Caco-2 (cell line): ENCODE results near the gene MYL7. TPM values are rescaled to one million over a fixed set of nuclear protein-coding genes. Genes with fewer than 3 reads are reported as not detected.

Experiments used
- BruUV-seq: library from RNA; stranded (reverse); fragments of 400-500 nt; replicated peaks from 2 replicates; lab custom pipeline; 2021; lab: Mats Ljungman, UMichigan
- CTCF ChIA-PET: fragments of 300-600 bp; sonication (Branson Sonifier 250); formaldehyde crosslinking; loops from one replicate; lab custom pipeline; 2022; ENCODE audit warnings: antibody characterized with exemption; lab: Charles Lee
- POLR2A ChIA-PET: fragments of 300-600 bp; sonication (Branson Sonifier 250); formaldehyde crosslinking; loops from one replicate; lab custom pipeline; 2022; ENCODE audit warnings: antibody characterized with exemption; lab: Charles Lee
- DNase-seq, 2 experiments: peaks; one replicate each; pipeline versions ENCODE4 v3.0.0 to v3.0.0-alpha.2; 2020 to 2022
- H3K27me3 ChIP-seq: replicated peaks from 2 replicates; pipeline ENCODE4 v1.6.0; 2011; ENCODE audit warnings: low read length; ENCODE audit not compliant: control insufficient read depth, insufficient read depth
- H3K36me3 ChIP-seq: 2 replicates; pipeline ENCODE4 v1.5.1; 2011; ENCODE audit warnings: low read length; ENCODE audit not compliant: control insufficient read depth, insufficient read depth
- H3K4me1 ChIP-seq: fragments of 250-450 bp; sonication (Bioruptor Pico); 2 replicates; pipeline ENCODE4 v1.5.1; 2020; ENCODE audit warnings: mild to moderate bottlenecking
- H3K4me3 ChIP-seq: 2 replicates; pipeline ENCODE4 v1.5.1; 2011; ENCODE audit warnings: low read depth, mild to moderate bottlenecking, control low read depth, low read length
- H3K9me3 ChIP-seq: fragments of 250-450 bp; sonication (Bioruptor Pico); 2 replicates; pipeline ENCODE4 v1.5.1; 2020; ENCODE audit warnings: mild to moderate bottlenecking, moderate library complexity
- H3K27ac Mint-ChIP-seq: one replicate; pipeline ENCODE4 v1.8.0; 2022; ENCODE audit warnings: mixed read lengths; ENCODE audit not compliant: unreplicated experiment
- H3K27me3 Mint-ChIP-seq: one replicate; pipeline ENCODE4 v1.8.0; 2022; ENCODE audit warnings: mixed read lengths; ENCODE audit not compliant: insufficient read depth, unreplicated experiment
- H3K36me3 Mint-ChIP-seq: one replicate; pipeline ENCODE4 v1.8.0; 2022; ENCODE audit warnings: mild to moderate bottlenecking, mixed read lengths; ENCODE audit not compliant: insufficient read depth, unreplicated experiment
- H3K4me1 Mint-ChIP-seq: one replicate; pipeline ENCODE4 v1.8.0; 2022; ENCODE audit warnings: low read depth, mixed read lengths; ENCODE audit not compliant: unreplicated experiment
- H3K4me3 Mint-ChIP-seq: one replicate; pipeline ENCODE4 v1.8.0; 2022; ENCODE audit warnings: mild to moderate bottlenecking, moderate library complexity, mixed read lengths; ENCODE audit not compliant: unreplicated experiment
- H3K9me3 Mint-ChIP-seq: one replicate; pipeline ENCODE4 v1.8.0; 2022; ENCODE audit warnings: mixed read lengths; ENCODE audit not compliant: unreplicated experiment
- intact Hi-C: fragments of 100-400 bp; cut with micrococcal nuclease; formaldehyde crosslinking; loops from one replicate; pipeline ENCODE4 v1.10.0; 2022; ENCODE audit not compliant: unreplicated experiment
- total RNA-seq: library from RNA; stranded (reverse); gene quantifications from 2 replicates; pipeline ENCODE4 v1.2.3, GENCODE V29; 2022
- TF ChIP-seq, protein P1 (sequence below), 2 experiments: fragments of 200-600 bp in 1 of 2; IDR thresholded peaks; 1 replicate in 1 of 2; 2 replicates in 1 of 2; pipeline versions ENCODE4 v1.5.1 to v1.8.0; 2011 to 2022; ENCODE audit warnings: antibody characterized with exemption in 1 of 2, control low read depth in 1 of 2, inconsistent platforms in 1 of 2, low read depth in 1 of 2, low read length in 1 of 2, mild to moderate bottlenecking in 1 of 2, moderate library complexity in 1 of 2; ENCODE audit not compliant: insufficient read depth in 1 of 2, severe bottlenecking in 1 of 2, unreplicated experiment in 1 of 2

The MYL7 gene
- total RNA-seq, 1 experiment from 2014 or later, result 16.2 TPM

DNA sequence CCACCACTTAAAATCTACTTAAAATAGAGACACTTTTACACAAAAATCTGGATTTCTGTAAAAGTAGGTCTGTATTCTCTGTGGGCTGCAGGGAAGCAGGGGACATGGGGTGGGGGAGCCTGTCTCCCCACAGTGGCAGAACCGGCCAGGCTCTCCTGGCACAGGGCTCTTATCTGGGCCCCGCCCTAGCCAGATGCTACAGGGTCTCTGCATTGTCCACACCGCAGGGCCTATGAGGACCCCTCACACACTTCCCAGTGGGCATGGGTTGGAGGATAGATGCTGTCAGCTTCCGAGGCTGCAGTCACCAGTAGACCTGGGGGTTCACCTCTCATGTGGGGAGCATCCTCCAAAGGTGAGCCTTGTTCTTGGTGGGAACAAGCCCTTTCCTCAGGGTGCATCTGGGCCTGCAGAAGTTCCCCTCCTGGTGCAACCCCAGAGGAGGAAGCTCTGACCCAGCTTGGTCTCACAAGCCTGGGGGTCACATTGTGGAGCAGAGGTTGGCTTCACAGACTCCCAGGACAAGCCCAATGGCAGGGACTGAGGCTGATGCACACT, 15.4 kb upstream of the MYL7 start:
- Histone ChIP-seq H3K4me3 (no peak overlapping the region), H3K9me3 (no peaks in the 10 kb centered on the region), H3K27me3 (no peaks in the 10 kb centered on the region), H3K36me3 (no peaks in the 10 kb centered on the region), H3K4me1 (no peaks in the 10 kb centered on the region)
- intact Hi-C loops, result no loop called here
- Mint-ChIP-seq H3K36me3 (no peaks in the 10 kb centered on the region), H3K9me3 (no peaks in the 10 kb centered on the region), H3K27me3 (no peaks in the 10 kb centered on the region), H3K27ac (no peak overlapping the region), H3K4me3 (no peak overlapping the region), H3K4me1 (peaks cover 6% of the 10 kb centered on the region)
- no TSS peak for BruUV-seq
- ChIA-PET CTCF (no interaction called here), POLR2A (no interaction called here)
- TF ChIP-seq, protein P1, sequence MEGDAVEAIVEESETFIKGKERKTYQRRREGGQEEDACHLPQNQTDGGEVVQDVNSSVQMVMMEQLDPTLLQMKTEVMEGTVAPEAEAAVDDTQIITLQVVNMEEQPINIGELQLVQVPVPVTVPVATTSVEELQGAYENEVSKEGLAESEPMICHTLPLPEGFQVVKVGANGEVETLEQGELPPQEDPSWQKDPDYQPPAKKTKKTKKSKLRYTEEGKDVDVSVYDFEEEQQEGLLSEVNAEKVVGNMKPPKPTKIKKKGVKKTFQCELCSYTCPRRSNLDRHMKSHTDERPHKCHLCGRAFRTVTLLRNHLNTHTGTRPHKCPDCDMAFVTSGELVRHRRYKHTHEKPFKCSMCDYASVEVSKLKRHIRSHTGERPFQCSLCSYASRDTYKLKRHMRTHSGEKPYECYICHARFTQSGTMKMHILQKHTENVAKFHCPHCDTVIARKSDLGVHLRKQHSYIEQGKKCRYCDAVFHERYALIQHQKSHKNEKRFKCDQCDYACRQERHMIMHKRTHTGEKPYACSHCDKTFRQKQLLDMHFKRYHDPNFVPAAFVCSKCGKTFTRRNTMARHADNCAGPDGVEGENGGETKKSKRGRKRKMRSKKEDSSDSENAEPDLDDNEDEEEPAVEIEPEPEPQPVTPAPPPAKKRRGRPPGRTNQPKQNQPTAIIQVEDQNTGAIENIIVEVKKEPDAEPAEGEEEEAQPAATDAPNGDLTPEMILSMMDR (IDR thresholded peaks at IDR 0.05; ENCODE audit: insufficient read depth in 1 of 2, low read depth in 1 of 2, low read length in 1 of 2, severe bottlenecking in 1 of 2, unreplicated experiment in 1 of 2), result no peak
- no peak for DNase-seq

DNA sequence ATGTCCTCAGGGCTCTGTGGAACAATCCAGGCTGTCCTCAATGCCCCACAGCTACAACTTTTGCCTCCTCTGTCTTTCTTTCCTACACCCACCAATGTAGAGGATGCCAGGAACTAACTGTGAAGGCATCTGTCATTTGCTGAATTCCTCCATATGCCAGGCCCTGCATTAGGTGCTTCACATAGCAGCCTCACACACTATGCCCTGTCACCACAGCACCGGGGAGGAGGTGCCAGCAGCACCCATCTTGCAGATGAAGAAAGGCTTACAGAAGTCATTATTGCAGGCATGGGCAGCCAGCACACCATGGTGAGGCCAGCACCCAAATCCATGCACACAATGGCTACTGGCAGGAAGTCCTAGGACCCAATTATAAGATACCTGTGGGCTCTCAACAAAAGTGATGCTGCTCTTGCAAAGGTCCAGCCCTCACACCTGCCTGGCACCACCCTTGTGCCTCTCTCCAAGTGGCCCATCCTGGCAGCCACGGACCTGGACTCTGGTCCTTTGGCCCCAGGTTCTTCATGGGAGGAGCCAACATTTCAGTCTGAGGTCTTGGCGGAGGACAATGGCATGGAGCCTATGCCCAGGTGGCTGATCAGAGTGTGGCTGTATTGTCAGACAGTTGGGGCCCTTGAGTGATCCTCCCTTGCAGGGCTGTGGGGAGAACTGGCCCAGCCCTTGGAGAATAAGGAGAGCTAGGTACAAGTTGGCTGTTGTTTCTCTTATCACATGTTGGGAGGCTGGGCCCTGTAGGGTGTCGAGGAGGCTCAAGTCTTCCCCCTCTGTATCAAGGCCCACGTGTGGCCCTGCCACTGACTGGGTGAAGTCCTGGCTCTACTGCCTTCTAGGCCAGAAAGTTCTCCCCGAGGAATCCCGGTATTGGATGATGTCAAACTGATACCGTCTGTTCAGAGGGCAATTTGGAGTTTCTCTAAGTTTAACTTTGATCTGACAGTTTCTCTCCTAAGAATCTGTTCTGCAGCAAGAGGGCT, 14.4 kb upstream of the MYL7 start:
- TF ChIP-seq, protein P1 (IDR thresholded peaks at IDR 0.05; ENCODE audit: insufficient read depth in 1 of 2, low read depth in 1 of 2, low read length in 1 of 2, severe bottlenecking in 1 of 2, unreplicated experiment in 1 of 2), result no peak
- CTCF ChIA-PET, result interaction anchor here (1.1 to 1.2 kb wide), 2 partner anchors 24 to 41 kb away, joined by 3 read pairs; no protein-coding TSS in a partner anchor
- Mint-ChIP-seq H3K9me3 (no peaks in the 10 kb centered on the region), H3K36me3 (no peaks in the 10 kb centered on the region), H3K4me1 (peaks cover 6% of the 10 kb centered on the region), H3K27ac (no peak overlapping the region), H3K27me3 (no peaks in the 10 kb centered on the region), H3K4me3 (no peak overlapping the region)
- Histone ChIP-seq H3K4me3 (no peak overlapping the region), H3K36me3 (no peaks in the 10 kb centered on the region), H3K4me1 (no peaks in the 10 kb centered on the region), H3K27me3 (no peaks in the 10 kb centered on the region), H3K9me3 (no peaks in the 10 kb centered on the region)
- BruUV-seq, result no TSS peak
- no peak for DNase-seq
- POLR2A ChIA-PET, result no interaction called here
- intact Hi-C loops, result no loop called here

DNA sequence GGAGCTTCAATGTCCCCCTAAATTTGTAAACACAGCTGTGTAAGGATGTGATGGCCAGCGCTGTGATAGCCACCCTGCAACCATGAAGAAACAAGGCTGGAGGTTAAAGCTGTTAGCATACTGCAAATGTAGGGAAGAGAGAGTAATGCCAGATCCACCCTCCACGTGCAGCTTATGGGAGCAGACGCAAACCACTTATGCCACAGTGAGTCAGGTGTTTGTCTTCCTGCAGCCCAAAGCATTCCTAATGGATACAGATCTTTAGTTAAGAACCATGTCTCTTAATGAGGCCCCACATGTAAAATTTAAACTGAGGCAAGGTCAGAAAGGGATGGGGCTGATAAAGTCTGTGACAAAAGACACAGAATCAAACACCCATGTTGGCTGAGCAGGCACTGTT, 13.6 kb upstream of the MYL7 start:
- Mint-ChIP-seq H3K9me3 (no peaks in the 10 kb centered on the region), H3K4me3 (no peak overlapping the region), H3K4me1 (peaks cover 6% of the 10 kb centered on the region), H3K27ac (no peak overlapping the region), H3K27me3 (no peaks in the 10 kb centered on the region), H3K36me3 (no peaks in the 10 kb centered on the region)
- ChIA-PET CTCF (interaction anchor here (1.1 to 1.2 kb wide), 2 partner anchors 23 to 42 kb away, joined by 3 read pairs; no protein-coding TSS in a partner anchor), POLR2A (no interaction called here)
- no peaks in the 10 kb centered on the region for H3K36me3 ChIP-seq
- BruUV-seq, result no TSS peak
- no peaks in the 10 kb centered on the region for H3K9me3 ChIP-seq
- TF ChIP-seq, protein P1 (IDR thresholded peaks at IDR 0.05; ENCODE audit: insufficient read depth in 1 of 2, low read depth in 1 of 2, low read length in 1 of 2, severe bottlenecking in 1 of 2, unreplicated experiment in 1 of 2), result no peak
- H3K27me3 ChIP-seq, result no peaks in the 10 kb centered on the region
- no peak for DNase-seq
- H3K4me1 ChIP-seq, result no peaks in the 10 kb centered on the region
- H3K4me3 ChIP-seq, result no peak overlapping the region
- intact Hi-C loops, result no loop called here
